ENCODE results near the gene SF3B2. TPM values are rescaled to one million over a fixed set of nuclear protein-coding genes. Genes with fewer than 3 reads are reported as not detected.
"Not testable (repeated sequence)": the region's sequence is repeated elsewhere in the genome, so short reads cannot be mapped to it uniquely, and the experiment has no call there.

SF3B2 gene
- polyA plus RNA-seq, 12 donors = 120 to 210 (median 134) TPM; not detected in 1

- DNase-seq = no peak
These were observed 52.0 kb downstream of the SF3B2 start for GRCh38 chr11:66104057-66104638.

GRCh38 chr11:66106786-66107599 lies 54.8 kb downstream of the SF3B2 start:
- DNase-seq = no peak

GRCh38 chr11:66107600-66108510 lies 55.7 kb downstream of the SF3B2 start:
- no peak for DNase-seq

- DNase-seq = no peak
These were observed 57.1 kb downstream of the SF3B2 start for GRCh38 chr11:66109294-66109693.

- no peak for DNase-seq
These were observed 59.0 kb downstream of the SF3B2 start for GRCh38 chr11:66111158-66111557.

- no peak for DNase-seq
These were observed 59.9 kb downstream of the SF3B2 start for GRCh38 chr11:66112041-66112491.

- no peak for DNase-seq
These were observed 60.7 kb downstream of the SF3B2 start for GRCh38 chr11:66112601-66113499.

- DNase-seq = not testable (repeated sequence)
These were observed 62.8 kb downstream of the SF3B2 start for GRCh38 chr11:66114957-66115356.

- DNase-seq = no peak
These were observed 63.6 kb downstream of the SF3B2 start for GRCh38 chr11:66115638-66116301.

GRCh38 chr11:66116576-66117361 lies 64.6 kb downstream of the SF3B2 start:
- DNase-seq = no peak

GRCh38 chr11:66118847-66119246 lies 66.7 kb downstream of the SF3B2 start:
- no peak for DNase-seq

Other genes starting within 250 kb of the SF3B2 start
- 1 to 10 TPM in 6 of 12 donors, under 1 TPM in 4, not detected in 2; 0.84 to 3.2 (median 1.2) TPM for gene SNX32, start 218.4 kb upstream of the SF3B2 start, polyA plus RNA-seq (ENCODE audit: insufficient read length in 12 of 12)
- gene CFL1, start 194.2 kb upstream of the SF3B2 start, polyA plus RNA-seq (ENCODE audit: insufficient read length in 12 of 12) = 100 to 1,000 TPM in 11 of 12 donors, not detected in 1; 525 to 708 (median 574) TPM
- 10 to 100 TPM in 11 of 12 donors, not detected in 1; 35.4 to 63.0 (median 39.4) TPM for gene MUS81, start 191.9 kb upstream of the SF3B2 start, polyA plus RNA-seq (ENCODE audit: insufficient read length in 12 of 12)
- gene EFEMP2, start 179.6 kb upstream of the SF3B2 start, polyA plus RNA-seq (ENCODE audit: insufficient read length in 12 of 12) = 100 to 1,000 TPM in 5 of 12 donors, 10 to 100 TPM in 6, not detected in 1; 72.0 to 155 (median 92.2) TPM
- gene CTSW, start 172.5 kb upstream of the SF3B2 start, polyA plus RNA-seq (ENCODE audit: insufficient read length in 12 of 12) = 1 to 10 TPM in 4 of 12 donors, under 1 TPM in 6, not detected in 2; 0.32 to 5.3 (median 0.78) TPM
- 10 to 100 TPM in 11 of 12 donors, not detected in 1; 51.1 to 68.4 (median 60.3) TPM for gene FIBP, start 163.9 kb upstream of the SF3B2 start, polyA plus RNA-seq (ENCODE audit: insufficient read length in 12 of 12)
- 10 to 100 TPM in 8 of 12 donors, 1 to 10 TPM in 3, not detected in 1; 9.0 to 38.8 (median 10.5) TPM for gene CCDC85B, start 161.7 kb upstream of the SF3B2 start, polyA plus RNA-seq (ENCODE audit: insufficient read length in 12 of 12)
- gene FOSL1, start 152.0 kb upstream of the SF3B2 start, polyA plus RNA-seq (ENCODE audit: insufficient read length in 12 of 12) = 1 to 10 TPM in 1 of 12 donors, under 1 TPM in 8, not detected in 3; 0.15 to 1.0 (median 0.24) TPM
- gene C11orf68, start 133.3 kb upstream of the SF3B2 start, polyA plus RNA-seq (ENCODE audit: insufficient read length in 12 of 12) = 10 to 100 TPM in 11 of 12 donors, not detected in 1; 26.1 to 37.7 (median 30.8) TPM
- gene DRAP1, start 132.9 kb upstream of the SF3B2 start, polyA plus RNA-seq (ENCODE audit: insufficient read length in 12 of 12) = 100 to 1,000 TPM in 1 of 12 donors, 10 to 100 TPM in 10, not detected in 1; 49.0 to 117 (median 65.8) TPM
- gene TSGA10IP, start 106.9 kb upstream of the SF3B2 start, polyA plus RNA-seq (ENCODE audit: insufficient read length in 12 of 12) = under 1 TPM in 5 of 12 donors, not detected in 7; 0.10 to 0.21 (median 0.12) TPM
- 10 to 100 TPM in 11 of 12 donors, not detected in 1; 30.3 to 66.7 (median 32.6) TPM for gene SART1, start 90.6 kb upstream of the SF3B2 start, polyA plus RNA-seq (ENCODE audit: insufficient read length in 12 of 12)
- gene EIF1AD, start 50.2 kb upstream of the SF3B2 start, polyA plus RNA-seq (ENCODE audit: insufficient read length in 12 of 12) = 10 to 100 TPM in 11 of 12 donors, not detected in 1; 13.9 to 21.6 (median 20.3) TPM
- 100 to 1,000 TPM in 11 of 12 donors, not detected in 1; 207 to 438 (median 224) TPM for gene BANF1, start 49.9 kb upstream of the SF3B2 start, polyA plus RNA-seq (ENCODE audit: insufficient read length in 12 of 12)
- gene CST6, start 40.4 kb upstream of the SF3B2 start, polyA plus RNA-seq (ENCODE audit: insufficient read length in 12 of 12) = 1 to 10 TPM in 1 of 12 donors, under 1 TPM in 2, not detected in 9; 0.66 to 2.2 (median 0.88) TPM
- gene CATSPER1, start 25.9 kb upstream of the SF3B2 start, polyA plus RNA-seq (ENCODE audit: insufficient read length in 12 of 12) = under 1 TPM in 5 of 12 donors, not detected in 7; 0.08 to 0.57 (median 0.11) TPM
- gene GAL3ST3, start 3.2 kb upstream of the SF3B2 start, polyA plus RNA-seq (ENCODE audit: insufficient read length in 12 of 12) = 1 to 10 TPM in 1 of 12 donors, under 1 TPM in 8, not detected in 3; 0.24 to 1.1 (median 0.47) TPM
- gene PACS1, start 17.9 kb downstream of the SF3B2 start, polyA plus RNA-seq (ENCODE audit: insufficient read length in 12 of 12) = 100 to 1,000 TPM in 1 of 12 donors, 10 to 100 TPM in 11; 29.9 to 128 (median 33.8) TPM
- gene KLC2, start 205.3 kb downstream of the SF3B2 start, polyA plus RNA-seq (ENCODE audit: insufficient read length in 12 of 12) = 10 to 100 TPM in 10 of 12 donors, 1 to 10 TPM in 1, not detected in 1; 8.3 to 21.6 (median 14.8) TPM
- 100 to 1,000 TPM in 2 of 12 donors, 10 to 100 TPM in 9, not detected in 1; 74.0 to 118 (median 89.9) TPM for gene RAB1B, start 216.3 kb downstream of the SF3B2 start, polyA plus RNA-seq (ENCODE audit: insufficient read length in 12 of 12)
- 1 to 10 TPM in 11 of 12 donors, not detected in 1; 1.6 to 9.4 (median 4.7) TPM for gene CNIH2, start 225.8 kb downstream of the SF3B2 start, polyA plus RNA-seq (ENCODE audit: insufficient read length in 12 of 12)
- 100 to 1,000 TPM in 1 of 12 donors, 10 to 100 TPM in 10, not detected in 1; 30.1 to 132 (median 40.9) TPM for gene YIF1A, start 236.8 kb downstream of the SF3B2 start, polyA plus RNA-seq (ENCODE audit: insufficient read length in 12 of 12)
- gene TMEM151A, start 239.5 kb downstream of the SF3B2 start, polyA plus RNA-seq (ENCODE audit: insufficient read length in 12 of 12) = under 1 TPM in 1 of 12 donors, not detected in 11; 0.08 TPM

Measured in muscle of arm (tissue), 12 donors.